ENCODE results near the gene CA12.
A peak's percentile ranks its signal among the peaks of the same experiment; 100 is the strongest.

CA12 gene

DNA sequence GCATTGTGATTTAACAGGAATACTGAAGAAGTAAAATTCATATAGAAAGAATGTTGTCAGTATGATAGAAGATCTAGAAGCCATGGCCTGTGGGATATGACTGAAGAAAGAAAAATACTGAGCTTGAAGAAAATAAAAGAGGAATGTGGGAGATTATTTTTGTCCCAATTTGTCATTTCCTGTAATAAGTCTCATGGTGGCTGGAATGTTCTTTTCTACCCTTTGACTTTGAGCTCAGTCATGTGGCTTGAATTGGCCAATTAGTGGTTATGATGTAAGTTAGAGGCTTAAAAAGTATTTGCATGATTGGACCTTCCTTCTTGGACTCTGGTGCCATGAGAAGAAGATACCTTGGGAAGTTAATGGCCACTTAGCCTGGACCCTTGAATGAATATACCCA, 90.1 kb downstream of the CA12 start:
- no peak overlapping the region for H3K4me3 ChIP-seq (ENCODE audit: control insufficient read depth, low read depth, low read length)
- peak; percentile 84 for DNase-seq (ENCODE audit: low read depth)
- TF ChIP-seq, protein P1, sequence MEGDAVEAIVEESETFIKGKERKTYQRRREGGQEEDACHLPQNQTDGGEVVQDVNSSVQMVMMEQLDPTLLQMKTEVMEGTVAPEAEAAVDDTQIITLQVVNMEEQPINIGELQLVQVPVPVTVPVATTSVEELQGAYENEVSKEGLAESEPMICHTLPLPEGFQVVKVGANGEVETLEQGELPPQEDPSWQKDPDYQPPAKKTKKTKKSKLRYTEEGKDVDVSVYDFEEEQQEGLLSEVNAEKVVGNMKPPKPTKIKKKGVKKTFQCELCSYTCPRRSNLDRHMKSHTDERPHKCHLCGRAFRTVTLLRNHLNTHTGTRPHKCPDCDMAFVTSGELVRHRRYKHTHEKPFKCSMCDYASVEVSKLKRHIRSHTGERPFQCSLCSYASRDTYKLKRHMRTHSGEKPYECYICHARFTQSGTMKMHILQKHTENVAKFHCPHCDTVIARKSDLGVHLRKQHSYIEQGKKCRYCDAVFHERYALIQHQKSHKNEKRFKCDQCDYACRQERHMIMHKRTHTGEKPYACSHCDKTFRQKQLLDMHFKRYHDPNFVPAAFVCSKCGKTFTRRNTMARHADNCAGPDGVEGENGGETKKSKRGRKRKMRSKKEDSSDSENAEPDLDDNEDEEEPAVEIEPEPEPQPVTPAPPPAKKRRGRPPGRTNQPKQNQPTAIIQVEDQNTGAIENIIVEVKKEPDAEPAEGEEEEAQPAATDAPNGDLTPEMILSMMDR (conservative IDR thresholded peaks at IDR 0.05; ENCODE audit: control insufficient read depth, insufficient read depth, low read depth, low read length) = no peak

DNA sequence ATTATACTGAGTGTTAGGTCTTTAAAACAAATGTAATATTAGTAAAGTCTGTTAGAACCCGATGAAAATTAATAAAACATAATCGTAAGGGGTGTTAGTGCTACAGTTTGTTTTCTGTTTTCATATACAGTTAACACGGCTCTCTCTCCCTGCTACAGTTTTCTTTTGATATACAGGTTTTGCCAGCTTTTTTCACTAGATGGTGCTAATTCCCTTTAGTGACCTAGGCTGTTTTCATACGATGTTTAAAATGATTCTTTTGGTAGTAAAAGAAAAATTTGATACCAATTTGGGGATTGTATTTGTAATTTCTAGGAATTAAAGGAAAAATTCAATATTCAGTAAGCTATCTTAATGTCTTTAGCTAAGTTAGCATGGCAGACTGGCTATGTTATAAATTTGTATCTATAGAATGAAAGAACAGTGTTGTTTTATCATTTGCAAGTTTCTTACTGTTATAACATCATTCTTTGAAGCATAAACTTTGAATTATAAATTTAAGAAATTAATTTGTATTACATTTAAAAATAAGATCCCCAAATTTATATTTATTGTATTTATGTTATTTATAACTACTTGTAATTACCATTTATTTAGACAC, 92.8 kb downstream of the CA12 start:
- H3K4me3 ChIP-seq (ENCODE audit: control insufficient read depth, low read depth, low read length) = no peak overlapping the region
- TF ChIP-seq, protein P1 (conservative IDR thresholded peaks at IDR 0.05; ENCODE audit: control insufficient read depth, insufficient read depth, low read depth, low read length) = peak; percentile 74
- peak; percentile 69 for DNase-seq (ENCODE audit: low read depth)

DNA sequence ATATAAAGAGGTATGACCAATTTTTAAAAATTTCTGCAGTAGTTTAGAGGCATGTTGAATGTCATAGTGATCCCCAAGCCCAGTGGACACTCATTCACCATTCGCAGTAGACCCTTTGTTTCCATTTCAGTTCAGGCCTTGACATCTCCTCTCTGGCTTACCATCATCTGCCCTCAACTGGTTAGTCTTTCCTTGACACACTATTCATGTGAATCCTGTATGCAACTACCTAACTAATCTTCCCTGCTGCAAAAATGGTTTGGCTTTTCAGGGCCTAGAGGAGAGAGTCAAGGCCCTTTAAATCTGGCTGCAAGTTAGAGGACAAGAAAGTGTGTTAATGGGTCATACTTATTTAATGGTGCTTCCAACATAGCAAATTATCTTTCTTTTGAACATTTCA, 93.3 kb downstream of the CA12 start:
- TF ChIP-seq, protein P1 (conservative IDR thresholded peaks at IDR 0.05; ENCODE audit: control insufficient read depth, insufficient read depth, low read depth, low read length) = no peak

DNA sequence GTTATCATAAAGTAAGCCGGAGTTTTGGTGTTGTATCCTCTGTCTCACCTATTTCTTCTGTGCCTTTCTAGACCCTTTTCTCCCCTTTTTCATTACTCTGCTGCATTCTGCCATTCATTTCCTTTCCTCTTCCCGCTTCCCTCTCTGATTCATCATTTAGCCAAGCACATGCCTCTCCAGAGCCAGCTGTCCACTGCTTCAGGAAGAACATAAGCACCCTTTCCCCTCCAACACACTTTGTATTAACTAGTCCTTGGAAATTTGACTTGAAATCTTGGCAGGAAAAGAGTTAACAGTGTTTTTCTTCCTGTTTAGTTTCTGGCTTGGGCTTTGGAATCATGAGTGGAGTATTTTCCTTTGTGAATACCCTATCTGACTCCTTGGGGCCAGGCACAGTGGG, 94.5 kb downstream of the CA12 start:
- no peak overlapping the region for H3K4me3 ChIP-seq (ENCODE audit: control insufficient read depth, low read depth, low read length)
- peak; percentile 36 for DNase-seq (ENCODE audit: low read depth)
- TF ChIP-seq, protein P1 (conservative IDR thresholded peaks at IDR 0.05; ENCODE audit: control insufficient read depth, insufficient read depth, low read depth, low read length) = no peak

More for the DNA sequence above, 93.3 kb downstream of the CA12 start:
- DNase-seq (ENCODE audit: low read depth) = no peak
- H3K4me3 ChIP-seq (ENCODE audit: control insufficient read depth, low read depth, low read length) = no peak overlapping the region

DNA sequence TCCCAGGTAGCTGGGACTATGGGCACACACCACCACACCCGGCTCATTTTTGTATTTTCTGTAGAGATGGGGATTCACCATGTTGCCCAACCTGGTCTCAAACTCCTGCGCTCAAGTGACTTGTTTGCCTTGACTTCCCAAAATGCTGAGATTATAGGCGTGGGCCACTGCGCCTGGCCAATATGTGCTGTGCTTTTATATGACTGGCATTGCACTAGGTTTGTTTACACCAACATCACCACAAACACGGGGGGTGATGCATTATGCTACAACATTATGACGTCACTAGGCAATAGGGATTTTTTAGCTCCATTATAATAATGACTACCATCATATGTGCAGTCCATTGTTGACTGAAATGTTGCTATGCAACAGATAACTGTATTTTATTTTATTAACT, 97.3 kb downstream of the CA12 start:
- DNase-seq (ENCODE audit: low read depth) = no peak
- no peak overlapping the region for H3K4me3 ChIP-seq (ENCODE audit: control insufficient read depth, low read depth, low read length)
- TF ChIP-seq, protein P1 (conservative IDR thresholded peaks at IDR 0.05; ENCODE audit: control insufficient read depth, insufficient read depth, low read depth, low read length) = no peak

DNA sequence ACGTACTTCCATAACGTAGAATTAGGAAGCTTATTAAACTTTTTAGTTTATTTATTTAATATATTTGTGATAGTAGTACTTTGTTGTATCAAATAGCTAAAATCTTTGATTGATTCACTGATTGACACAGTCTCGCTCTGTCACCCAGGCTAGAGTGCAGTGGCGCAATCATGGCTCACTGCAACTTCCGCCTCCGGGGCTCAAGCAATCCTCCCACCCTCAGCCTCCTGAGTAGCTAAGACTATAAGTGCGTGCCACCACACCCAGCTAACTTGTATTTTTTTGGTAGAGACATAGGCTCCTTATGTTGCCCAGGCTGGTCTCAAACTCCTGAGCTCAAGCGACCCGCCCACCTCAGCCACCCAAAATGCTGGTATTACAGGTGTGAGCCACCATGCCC, 98.5 kb downstream of the CA12 start:
- no peak for DNase-seq (ENCODE audit: low read depth)
- no peak overlapping the region for H3K4me3 ChIP-seq (ENCODE audit: control insufficient read depth, low read depth, low read length)
- TF ChIP-seq, protein P1 (conservative IDR thresholded peaks at IDR 0.05; ENCODE audit: control insufficient read depth, insufficient read depth, low read depth, low read length) = no peak
